HepG2 (cell line): ENCODE measurements around the gene SKIL. TPM values are rescaled to one million over a fixed set of nuclear protein-coding genes. Genes with fewer than 3 reads are reported as not detected.

Experiments used
- ATAC-seq: fragments of 200-7000 bp; cut with Tn5 transposase; 3 replicates; pipeline ENCODE4 v1.9.1; 2020; ENCODE audit warnings: mild to moderate bottlenecking, moderate library complexity
- BruUV-seq: library from RNA; stranded (reverse); fragments of 400-500 nt; replicated peaks from 2 replicates; lab custom pipeline; 2021; lab: Mats Ljungman, UMichigan
- CTCF ChIA-PET: fragments of 300-600 bp; formaldehyde crosslinking; extraction: SDS; loops from one replicate; lab custom pipeline; 2021; ENCODE audit warnings: low total read pairs, inconsistent platforms, low intra/inter-chr PET ratio; lab: Yijun Ruan, JAX
- POLR2A ChIA-PET: fragments of 350-600 bp; sonication (Branson Sonifier 250); formaldehyde crosslinking; loops from one replicate; lab custom pipeline; 2020; ENCODE audit warnings: antibody characterized with exemption, inconsistent platforms; lab: Yijun Ruan, JAX
- DNase-seq: peaks from one replicate; pipeline ENCODE4 v3.0.0-alpha.2; 2015; ENCODE audit warnings: low spot score
- FAIRE-seq: peaks from 3 replicates; lab custom pipeline; 2011; peaks lifted over from hg19 to GRCh38; lab: Jason Lieb, UNC
- H2AFZ ChIP-seq: one replicate; pipeline ENCODE4 v1.6.1; 2011; ENCODE audit warnings: low read length, inconsistent platforms
- H3K27ac ChIP-seq: fragments of 300-600 bp; 3 replicates; pipeline ENCODE4 v1.8.0; 2011; ENCODE audit warnings: mixed run types, mild to moderate bottlenecking, mixed read lengths, low read length, inconsistent platforms; ENCODE audit not compliant: insufficient read depth; ENCODE audit errors: extremely low read length
- H3K27me3 ChIP-seq, 2 experiments: fragments of 200-600 bp in 1 of 2; 2 replicates in 1 of 2; 3 replicates in 1 of 2; pipeline versions ENCODE4 v1.6.0 to v1.8.0; 2011; ENCODE audit warnings: low read length in 2 of 2, mild to moderate bottlenecking in 2 of 2, moderate library complexity in 2 of 2, inconsistent platforms in 1 of 2; ENCODE audit not compliant: insufficient read depth in 2 of 2, control insufficient read depth in 1 of 2
- H3K36me3 ChIP-seq, 2 experiments: fragments of 200-600 bp in 1 of 2; replicated peaks in 1 of 2; 2 replicates in 1 of 2; 3 replicates in 1 of 2; pipeline versions ENCODE4 v1.5.1 to v1.8.0; 2011; ENCODE audit warnings: low read length in 2 of 2, inconsistent platforms in 1 of 2; ENCODE audit not compliant: insufficient read depth in 2 of 2, control insufficient read depth in 1 of 2
- H3K4me1 ChIP-seq: 2 replicates; pipeline ENCODE4 v1.5.1; 2012; ENCODE audit warnings: low read length, inconsistent platforms; ENCODE audit not compliant: insufficient read depth
- H3K4me2 ChIP-seq: 2 replicates; pipeline ENCODE4 v1.6.0; 2011; ENCODE audit warnings: low read depth, low read length, inconsistent platforms
- H3K4me3 ChIP-seq, 3 experiments: fragments of 200-600 bp in 1 of 3; sonication (generic), shearing (Covaris generic) in 1 of 3; replicated peaks in 1 of 3; 2 replicates each; pipeline ENCODE4 v1.5.1; 2011 to 2016; ENCODE audit warnings: low read length in 3 of 3, inconsistent platforms in 2 of 3, low read depth in 2 of 3, mild to moderate bottlenecking in 2 of 3, control low read depth in 1 of 3, mixed read lengths in 1 of 3; ENCODE audit not compliant: insufficient read depth in 1 of 3
- H3K79me2 ChIP-seq: one replicate; pipeline ENCODE4 v1.6.1; 2011; ENCODE audit warnings: low read length, inconsistent platforms; ENCODE audit not compliant: insufficient read depth
- H3K9ac ChIP-seq: 2 replicates; pipeline ENCODE4 v1.6.0; 2011; ENCODE audit warnings: mild to moderate bottlenecking, low read depth, low read length, inconsistent platforms; ENCODE audit not compliant: insufficient read depth
- H3K9me3 ChIP-seq: 2 replicates; pipeline ENCODE4 v1.5.1; 2012; ENCODE audit warnings: mild to moderate bottlenecking, low read length
- H4K20me1 ChIP-seq: 2 replicates; pipeline ENCODE4 v1.6.0; 2011; ENCODE audit warnings: inconsistent platforms, mild to moderate bottlenecking, low read length, moderate library complexity; ENCODE audit not compliant: insufficient read depth
- AHR ChIP-seq: IDR thresholded peaks from 2 replicates; pipeline ENCODE4 v1.6.1; 2018; ENCODE audit warnings: missing genetic modification reagents, missing compliant biosample characterization
- CBX5 ChIP-seq: sonication (generic); formaldehyde crosslinking; IDR thresholded peaks from 2 replicates; pipeline ENCODE4 v1.4.0; 2020; ENCODE audit warnings: missing genetic modification reagents, borderline replicate concordance
- ISL2 ChIP-seq: sonication (generic); formaldehyde crosslinking; IDR thresholded peaks from 2 replicates; pipeline ENCODE4 v1.5.0; 2020; ENCODE audit warnings: missing genetic modification reagents
- KDM2A ChIP-seq: sonication (generic); formaldehyde crosslinking; IDR thresholded peaks from 2 replicates; pipeline ENCODE4 v1.4.0; 2020; ENCODE audit warnings: low read depth, missing genetic modification reagents, borderline replicate concordance
- MATR3 ChIP-seq: sonication (generic); formaldehyde crosslinking; IDR thresholded peaks from 2 replicates; pipeline ENCODE4 v1.4.0; 2020; ENCODE audit warnings: missing genetic modification reagents
- MTA3 ChIP-seq: sonication (generic); formaldehyde crosslinking; IDR thresholded peaks from 2 replicates; pipeline ENCODE4 v1.4.0; 2020; ENCODE audit warnings: missing genetic modification reagents
- MTF2 ChIP-seq: sonication (generic); formaldehyde crosslinking; IDR thresholded peaks from 2 replicates; pipeline ENCODE4 v1.5.0; 2020; ENCODE audit warnings: missing genetic modification reagents, borderline replicate concordance
- POLR2A ChIP-seq, 2 experiments: IDR thresholded peaks; 2 replicates each; pipeline ENCODE4 v1.6.1; 2011; ENCODE audit warnings: low read depth in 2 of 2, low read length in 2 of 2, mild to moderate bottlenecking in 1 of 2, moderate library complexity in 1 of 2; ENCODE audit not compliant: insufficient read depth in 1 of 2
- RFXAP ChIP-seq: sonication (generic); formaldehyde crosslinking; IDR thresholded peaks from 2 replicates; pipeline ENCODE4 v1.4.0; 2020; ENCODE audit warnings: missing genetic modification reagents, borderline replicate concordance
- SIN3A ChIP-seq: IDR thresholded peaks from 2 replicates; pipeline ENCODE4 v1.6.1; 2011; ENCODE audit warnings: low read depth, mild to moderate bottlenecking, control low read depth, low read length, borderline replicate concordance
- ZNF510 ChIP-seq: sonication (generic); formaldehyde crosslinking; IDR thresholded peaks from 2 replicates; pipeline ENCODE4 v1.4.0; 2020; ENCODE audit warnings: low read depth, mild to moderate bottlenecking, missing genetic modification reagents
- WGBS: methylation state at CpG from one replicate; pipeline ENCODE4 v1.1.6; 2017; ENCODE audit warnings: low lambda C conversion rate; 5-methylcytosine and 5-hydroxymethylcytosine counted together
- in situ Hi-C: cut with HindIII; loops from 2 replicates; pipeline ENCODE4 v1.10.0; 2017; ENCODE audit warnings: low pct_unique_long_range_greater_than_20kb; ENCODE audit not compliant: extremely low pct_ligation_motif_present
- intact Hi-C: fragments of 100-400 bp; cut with micrococcal nuclease; formaldehyde crosslinking; loops from one replicate; pipeline ENCODE4 v1.10.0; 2022; ENCODE audit not compliant: unreplicated experiment
- polyA plus RNA-seq, 8 experiments: library from polyadenylated mRNA; depleted of rRNA in 3 of 8; stranded (reverse) in 7 of 8; unstranded in 1 of 8; fragments of >200 nt; fragmentation: Illumina TruSeq in 4 of 8; extraction: Trizol in 4 of 8; gene quantifications; 2 replicates each; pipeline versions ENCODE4 v1.2.1 to v1.2.3, GENCODE V29; 2011 to 2016; ENCODE audit warnings: low read depth in 4 of 8, missing spikeins in 1 of 8, mixed read lengths in 1 of 8; ENCODE audit not compliant: insufficient read depth in 1 of 8
- total RNA-seq, 5 experiments: library from RNA; depleted of rRNA; stranded (reverse); fragments of >200 nt; fragmentation: Illumina TruSeq; extraction: Trizol; gene quantifications; 2 replicates each; pipeline ENCODE4 v1.2.3, GENCODE V29; 2016; ENCODE audit warnings: low read depth in 1 of 5
- TF ChIP-seq, protein P1 (sequence below): sonication (generic); formaldehyde crosslinking; IDR thresholded peaks from 2 replicates; pipeline ENCODE4 v1.9.0; 2021; ENCODE audit warnings: missing genetic modification reagents, borderline replicate concordance
- TF ChIP-seq, protein P2 (sequence below): sonication (generic); formaldehyde crosslinking; IDR thresholded peaks from 2 replicates; pipeline ENCODE4 v1.8.0; 2022; ENCODE audit warnings: mild to moderate bottlenecking, missing genetic modification reagents; ENCODE audit not compliant: insufficient replicate concordance

The SKIL gene
- total and polyA plus RNA-seq, 2 of the 13 experiments (the other 11 are each of a cell fraction or from before 2014, with no cell fraction given): 5.2 to 20.7 TPM

DNA sequence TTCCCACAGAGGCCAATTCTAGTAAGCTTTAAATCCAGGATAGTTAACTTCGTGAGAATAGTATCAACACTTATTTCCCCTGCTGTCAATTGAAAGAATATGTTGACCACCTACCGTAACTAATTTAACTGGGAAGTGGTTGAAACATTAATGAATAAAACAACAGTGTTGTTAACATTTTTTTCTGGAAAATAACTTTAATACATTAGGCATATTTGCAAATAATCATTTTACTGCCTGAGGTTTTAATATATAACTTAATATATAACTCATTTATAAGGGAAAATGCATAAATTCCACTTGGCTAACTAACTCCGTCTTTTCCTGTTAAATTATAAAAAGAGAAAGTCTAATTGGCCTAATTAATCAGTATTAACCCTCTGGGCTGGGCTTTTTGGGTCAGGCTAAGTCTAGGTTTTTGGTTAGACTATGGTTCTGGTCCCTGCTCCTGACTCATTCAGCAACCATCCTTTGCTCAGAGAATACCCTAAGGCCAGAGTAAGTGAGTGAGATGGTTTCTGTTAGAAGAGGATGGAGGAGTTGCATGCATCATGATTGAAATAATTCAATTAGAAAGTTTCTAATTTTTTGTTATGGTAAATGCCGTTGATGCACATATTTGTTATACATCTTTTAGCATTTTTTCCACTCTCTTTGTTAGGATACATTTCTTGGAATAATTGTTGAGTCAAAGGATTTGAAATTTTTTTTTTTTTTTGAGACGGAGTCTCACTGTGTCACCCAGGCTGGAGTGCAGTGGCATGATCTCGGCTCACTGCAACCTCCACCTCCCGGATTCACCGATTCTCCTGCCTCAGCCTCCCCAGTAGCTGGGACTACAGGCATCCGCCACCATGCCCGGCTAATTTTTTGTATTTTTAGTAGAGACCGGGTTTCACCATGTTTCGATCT is 10.8 kb upstream of the SKIL start:
- no peak overlapping the region for H3K9ac ChIP-seq
- H3K36me3 ChIP-seq: no peaks in the 10 kb centered on the region
- BruUV-seq: no TSS peak
- no peak overlapping the region for H2AFZ ChIP-seq
- in situ Hi-C loops: no loop called here
- H3K27me3 ChIP-seq: no peaks in the 10 kb centered on the region
- H3K4me3 ChIP-seq: no peak overlapping the region
- no peaks in the 10 kb centered on the region for H3K9me3 ChIP-seq
- 90% methylated on average over 12 of the region's 12 CpGs for WGBS
- no peak overlapping the region for H3K4me2 ChIP-seq
- H4K20me1 ChIP-seq: no peaks in the 10 kb centered on the region
- no peak for FAIRE-seq
- CTCF ChIA-PET: no interaction called here
- H3K4me1 ChIP-seq: peaks cover 32% of the 10 kb centered on the region
- no peak for ATAC-seq
- no peak for TF ChIP-seq MTF2 (CRISPR knock-in tag)
- TF ChIP-seq CBX5 (CRISPR knock-in tag): no peak
- no peak for TF ChIP-seq POLR2A (IDR thresholded peaks at IDR 0.05; ENCODE audit: insufficient read depth in 1 of 2, low read depth in 2 of 2, low read length in 2 of 2)
- no peak for TF ChIP-seq ZNF510
- TF ChIP-seq, protein P1, sequence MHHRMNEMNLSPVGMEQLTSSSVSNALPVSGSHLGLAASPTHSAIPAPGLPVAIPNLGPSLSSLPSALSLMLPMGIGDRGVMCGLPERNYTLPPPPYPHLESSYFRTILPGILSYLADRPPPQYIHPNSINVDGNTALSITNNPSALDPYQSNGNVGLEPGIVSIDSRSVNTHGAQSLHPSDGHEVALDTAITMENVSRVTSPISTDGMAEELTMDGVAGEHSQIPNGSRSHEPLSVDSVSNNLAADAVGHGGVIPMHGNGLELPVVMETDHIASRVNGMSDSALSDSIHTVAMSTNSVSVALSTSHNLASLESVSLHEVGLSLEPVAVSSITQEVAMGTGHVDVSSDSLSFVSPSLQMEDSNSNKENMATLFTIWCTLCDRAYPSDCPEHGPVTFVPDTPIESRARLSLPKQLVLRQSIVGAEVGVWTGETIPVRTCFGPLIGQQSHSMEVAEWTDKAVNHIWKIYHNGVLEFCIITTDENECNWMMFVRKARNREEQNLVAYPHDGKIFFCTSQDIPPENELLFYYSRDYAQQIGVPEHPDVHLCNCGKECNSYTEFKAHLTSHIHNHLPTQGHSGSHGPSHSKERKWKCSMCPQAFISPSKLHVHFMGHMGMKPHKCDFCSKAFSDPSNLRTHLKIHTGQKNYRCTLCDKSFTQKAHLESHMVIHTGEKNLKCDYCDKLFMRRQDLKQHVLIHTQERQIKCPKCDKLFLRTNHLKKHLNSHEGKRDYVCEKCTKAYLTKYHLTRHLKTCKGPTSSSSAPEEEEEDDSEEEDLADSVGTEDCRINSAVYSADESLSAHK (CRISPR knock-in tag): no peak
- TF ChIP-seq KDM2A (CRISPR knock-in tag): no peak
- TF ChIP-seq RFXAP (CRISPR knock-in tag): no peak
- no peak for TF ChIP-seq MATR3 (CRISPR knock-in tag)
- no peak for TF ChIP-seq SIN3A
- TF ChIP-seq, protein P2, sequence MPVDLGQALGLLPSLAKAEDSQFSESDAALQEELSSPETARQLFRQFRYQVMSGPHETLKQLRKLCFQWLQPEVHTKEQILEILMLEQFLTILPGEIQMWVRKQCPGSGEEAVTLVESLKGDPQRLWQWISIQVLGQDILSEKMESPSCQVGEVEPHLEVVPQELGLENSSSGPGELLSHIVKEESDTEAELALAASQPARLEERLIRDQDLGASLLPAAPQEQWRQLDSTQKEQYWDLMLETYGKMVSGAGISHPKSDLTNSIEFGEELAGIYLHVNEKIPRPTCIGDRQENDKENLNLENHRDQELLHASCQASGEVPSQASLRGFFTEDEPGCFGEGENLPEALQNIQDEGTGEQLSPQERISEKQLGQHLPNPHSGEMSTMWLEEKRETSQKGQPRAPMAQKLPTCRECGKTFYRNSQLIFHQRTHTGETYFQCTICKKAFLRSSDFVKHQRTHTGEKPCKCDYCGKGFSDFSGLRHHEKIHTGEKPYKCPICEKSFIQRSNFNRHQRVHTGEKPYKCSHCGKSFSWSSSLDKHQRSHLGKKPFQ (CRISPR knock-in tag): no peak
- no peak for TF ChIP-seq MTA3 (CRISPR knock-in tag)
- TF ChIP-seq ISL2 (CRISPR knock-in tag): no peak
- TF ChIP-seq AHR (CRISPR knock-in tag): no peak
- TF ChIP-seq, all 625 proteins: peak for 0
- DNase-seq: no peak
- intact Hi-C loops: no loop called here
- H3K27ac ChIP-seq: no peak overlapping the region
- POLR2A ChIA-PET: no interaction called here
- H3K79me2 ChIP-seq: no peaks in the 10 kb centered on the region
